WTC11 (cell line): ENCODE data around the gene RNF214. TPM values are rescaled to one million over a fixed set of nuclear protein-coding genes. Genes with fewer than 3 reads are reported as not detected.

ENCODE experiments used
- ATAC-seq: fragments of 200-7000 bp; cut with Tn5 transposase; 2 replicates; pipeline ENCODE4 v1.10.0; 2021; ENCODE audit warnings: mild to moderate bottlenecking, moderate library complexity
- CTCF ChIA-PET: fragments of 300-600 bp; sonication (Branson Sonifier 250); formaldehyde crosslinking; loops from one replicate; lab custom pipeline; 2021; ENCODE audit warnings: antibody characterized with exemption; lab: Charles Lee
- POLR2A ChIA-PET: fragments of 350-600 bp; sonication (Branson Sonifier 250); formaldehyde crosslinking; loops from one replicate; lab custom pipeline; 2021; ENCODE audit warnings: antibody characterized with exemption; lab: Charles Lee
- DNase-seq: peaks from one replicate; pipeline ENCODE4 v3.0.0; 2021; ENCODE audit warnings: low spot score
- H3K27ac Mint-ChIP-seq: 2 replicates; pipeline ENCODE4 v1.8.0; 2021; ENCODE audit warnings: mixed read lengths
- H3K27me3 Mint-ChIP-seq: 2 replicates; pipeline ENCODE4 v1.8.0; 2021; ENCODE audit warnings: low read depth, mild to moderate bottlenecking, moderate library complexity, mixed read lengths
- H3K36me3 Mint-ChIP-seq: 2 replicates; pipeline ENCODE4 v1.8.0; 2021; ENCODE audit warnings: mixed read lengths
- H3K4me1 Mint-ChIP-seq: 2 replicates; pipeline ENCODE4 v1.8.0; 2022; ENCODE audit warnings: mixed read lengths
- H3K4me3 Mint-ChIP-seq: 2 replicates; pipeline ENCODE4 v1.8.0; 2021; ENCODE audit warnings: mild to moderate bottlenecking, moderate library complexity, mixed read lengths
- H3K9me3 Mint-ChIP-seq: 2 replicates; pipeline ENCODE4 v1.8.0; 2021; ENCODE audit warnings: mixed read lengths
- HMGXB4 ChIP-seq: sonication (generic); formaldehyde crosslinking; IDR thresholded peaks from 2 replicates; pipeline ENCODE4 v1.8.1; 2023; ENCODE audit warnings: mild to moderate bottlenecking, moderate library complexity, missing genetic modification reagents
- IRF1 ChIP-seq: sonication (generic); formaldehyde crosslinking; IDR thresholded peaks from 2 replicates; pipeline ENCODE4 v1.8.0; 2023; ENCODE audit warnings: missing genetic modification reagents
- JAZF1 ChIP-seq: fragments of 250-450 bp; sonication (Bioruptor Pico); IDR thresholded peaks from 2 replicates; pipeline ENCODE4 v1.9.0; 2021; ENCODE audit warnings: moderate library complexity, mild to moderate bottlenecking, inconsistent platforms
- JUN ChIP-seq: sonication (generic); formaldehyde crosslinking; IDR thresholded peaks from 2 replicates; pipeline ENCODE4 v1.8.0; 2023; ENCODE audit warnings: mild to moderate bottlenecking, missing genetic modification reagents
- MYBL2 ChIP-seq: sonication (generic); formaldehyde crosslinking; IDR thresholded peaks from 2 replicates; pipeline ENCODE4 v1.8.1; 2023; ENCODE audit warnings: mild to moderate bottlenecking, moderate library complexity, missing genetic modification reagents
- NFYB ChIP-seq: sonication (generic); formaldehyde crosslinking; conservative IDR thresholded peaks from 2 replicates; pipeline ENCODE4 v1.8.0; 2022; ENCODE audit warnings: low read depth, missing genetic modification reagents
- NR1H2 ChIP-seq: sonication (generic); formaldehyde crosslinking; IDR thresholded peaks from 2 replicates; pipeline ENCODE4 v1.9.0; 2021; ENCODE audit warnings: mild to moderate bottlenecking, moderate library complexity, missing genetic modification reagents
- PRRX2 ChIP-seq: fragments of 250-450 bp; sonication (Bioruptor Pico); IDR thresholded peaks from 2 replicates; pipeline ENCODE4 v1.8.0; 2021; ENCODE audit warnings: mild to moderate bottlenecking
- SMAD4 ChIP-seq: sonication (generic); formaldehyde crosslinking; IDR thresholded peaks from 2 replicates; pipeline ENCODE4 v1.8.0; 2022; ENCODE audit warnings: mild to moderate bottlenecking, missing genetic modification reagents
- SP1 ChIP-seq: sonication (generic); formaldehyde crosslinking; conservative IDR thresholded peaks from 2 replicates; pipeline ENCODE4 v1.8.1; 2022; ENCODE audit warnings: missing genetic modification reagents
- ZNF317 ChIP-seq: sonication (generic); formaldehyde crosslinking; IDR thresholded peaks from 2 replicates; pipeline ENCODE4 v1.8.1; 2023; ENCODE audit warnings: low read depth, mild to moderate bottlenecking, moderate library complexity, missing genetic modification reagents, borderline replicate concordance
- ZNF423 ChIP-seq: fragments of 250-450 bp; sonication (Bioruptor Pico); IDR thresholded peaks from 2 replicates; pipeline ENCODE4 v2.1.2; 2022; ENCODE audit warnings: mild to moderate bottlenecking, moderate library complexity
- ZNF425 ChIP-seq: fragments of 250-450 bp; sonication (Bioruptor Pico); conservative IDR thresholded peaks from 2 replicates; pipeline ENCODE4 v1.9.0; 2021; ENCODE audit warnings: mild to moderate bottlenecking
- total RNA-seq: library from RNA; stranded (reverse); gene quantifications from 3 replicates; pipeline ENCODE4 v1.2.3, GENCODE V29; 2021
- TF ChIP-seq, protein P1 (sequence below): sonication (generic); formaldehyde crosslinking; conservative IDR thresholded peaks from 2 replicates; pipeline ENCODE4 v1.8.1; 2023; ENCODE audit warnings: mild to moderate bottlenecking, low read depth, missing genetic modification reagents, moderate library complexity
- TF ChIP-seq, protein P2 (sequence below): sonication (generic); formaldehyde crosslinking; conservative IDR thresholded peaks from 2 replicates; pipeline ENCODE4 v1.8.1; 2022; ENCODE audit warnings: mild to moderate bottlenecking, missing genetic modification reagents
- TF ChIP-seq, protein P3 (sequence below): sonication (generic); formaldehyde crosslinking; IDR thresholded peaks from 2 replicates; pipeline ENCODE4 v1.8.1; 2022; ENCODE audit warnings: low read depth, missing genetic modification reagents, borderline replicate concordance
- TF ChIP-seq, protein P4 (sequence below): sonication (generic); formaldehyde crosslinking; IDR thresholded peaks from 2 replicates; pipeline ENCODE4 v1.8.1; 2022; ENCODE audit warnings: mild to moderate bottlenecking, missing genetic modification reagents, moderate library complexity, borderline replicate concordance
- TF ChIP-seq, protein P5 (sequence below): sonication (generic); formaldehyde crosslinking; IDR thresholded peaks from 2 replicates; pipeline ENCODE4 v1.8.0; 2022; ENCODE audit warnings: missing genetic modification reagents

RNF214 gene
- total RNA-seq, 1 experiment from 2014 or later: 35.4 TPM

- no peak for DNase-seq
- H3K4me1 Mint-ChIP-seq: no peaks in the 10 kb centered on the region
- no peaks in the 10 kb centered on the region for H3K27me3 Mint-ChIP-seq
- CTCF ChIA-PET: no interaction called here
- peaks cover 47% of the 10 kb centered on the region for H3K36me3 Mint-ChIP-seq
- ATAC-seq: no peak
- no peak overlapping the region for H3K4me3 Mint-ChIP-seq
- no peaks in the 10 kb centered on the region for H3K9me3 Mint-ChIP-seq
- TF ChIP-seq NR1H2 (CRISPR knock-in tag) (no peak), ZNF425 (no peak), IRF1 (no peak), ZNF423 (CRISPR knock-in tag) (no peak), SP1 (CRISPR knock-in tag) (no peak), JUN (CRISPR knock-in tag) (no peak), MYBL2 (CRISPR knock-in tag) (no peak), ZNF317 (CRISPR knock-in tag) (no peak), JAZF1 (CRISPR knock-in tag) (no peak), SMAD4 (CRISPR knock-in tag) (no peak), NFYB (CRISPR knock-in tag) (no peak), PRRX2 (CRISPR knock-in tag) (no peak), HMGXB4 (CRISPR knock-in tag) (no peak)
- TF ChIP-seq, protein P1, sequence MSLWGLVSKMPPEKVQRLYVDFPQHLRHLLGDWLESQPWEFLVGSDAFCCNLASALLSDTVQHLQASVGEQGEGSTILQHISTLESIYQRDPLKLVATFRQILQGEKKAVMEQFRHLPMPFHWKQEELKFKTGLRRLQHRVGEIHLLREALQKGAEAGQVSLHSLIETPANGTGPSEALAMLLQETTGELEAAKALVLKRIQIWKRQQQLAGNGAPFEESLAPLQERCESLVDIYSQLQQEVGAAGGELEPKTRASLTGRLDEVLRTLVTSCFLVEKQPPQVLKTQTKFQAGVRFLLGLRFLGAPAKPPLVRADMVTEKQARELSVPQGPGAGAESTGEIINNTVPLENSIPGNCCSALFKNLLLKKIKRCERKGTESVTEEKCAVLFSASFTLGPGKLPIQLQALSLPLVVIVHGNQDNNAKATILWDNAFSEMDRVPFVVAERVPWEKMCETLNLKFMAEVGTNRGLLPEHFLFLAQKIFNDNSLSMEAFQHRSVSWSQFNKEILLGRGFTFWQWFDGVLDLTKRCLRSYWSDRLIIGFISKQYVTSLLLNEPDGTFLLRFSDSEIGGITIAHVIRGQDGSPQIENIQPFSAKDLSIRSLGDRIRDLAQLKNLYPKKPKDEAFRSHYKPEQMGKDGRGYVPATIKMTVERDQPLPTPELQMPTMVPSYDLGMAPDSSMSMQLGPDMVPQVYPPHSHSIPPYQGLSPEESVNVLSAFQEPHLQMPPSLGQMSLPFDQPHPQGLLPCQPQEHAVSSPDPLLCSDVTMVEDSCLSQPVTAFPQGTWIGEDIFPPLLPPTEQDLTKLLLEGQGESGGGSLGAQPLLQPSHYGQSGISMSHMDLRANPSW (CRISPR knock-in tag): no peak
- TF ChIP-seq, protein P2, sequence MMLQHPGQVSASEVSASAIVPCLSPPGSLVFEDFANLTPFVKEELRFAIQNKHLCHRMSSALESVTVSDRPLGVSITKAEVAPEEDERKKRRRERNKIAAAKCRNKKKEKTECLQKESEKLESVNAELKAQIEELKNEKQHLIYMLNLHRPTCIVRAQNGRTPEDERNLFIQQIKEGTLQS (CRISPR knock-in tag): no peak
- TF ChIP-seq, protein P3, sequence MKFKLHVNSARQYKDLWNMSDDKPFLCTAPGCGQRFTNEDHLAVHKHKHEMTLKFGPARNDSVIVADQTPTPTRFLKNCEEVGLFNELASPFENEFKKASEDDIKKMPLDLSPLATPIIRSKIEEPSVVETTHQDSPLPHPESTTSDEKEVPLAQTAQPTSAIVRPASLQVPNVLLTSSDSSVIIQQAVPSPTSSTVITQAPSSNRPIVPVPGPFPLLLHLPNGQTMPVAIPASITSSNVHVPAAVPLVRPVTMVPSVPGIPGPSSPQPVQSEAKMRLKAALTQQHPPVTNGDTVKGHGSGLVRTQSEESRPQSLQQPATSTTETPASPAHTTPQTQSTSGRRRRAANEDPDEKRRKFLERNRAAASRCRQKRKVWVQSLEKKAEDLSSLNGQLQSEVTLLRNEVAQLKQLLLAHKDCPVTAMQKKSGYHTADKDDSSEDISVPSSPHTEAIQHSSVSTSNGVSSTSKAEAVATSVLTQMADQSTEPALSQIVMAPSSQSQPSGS (CRISPR knock-in tag): no peak
- TF ChIP-seq, protein P4, sequence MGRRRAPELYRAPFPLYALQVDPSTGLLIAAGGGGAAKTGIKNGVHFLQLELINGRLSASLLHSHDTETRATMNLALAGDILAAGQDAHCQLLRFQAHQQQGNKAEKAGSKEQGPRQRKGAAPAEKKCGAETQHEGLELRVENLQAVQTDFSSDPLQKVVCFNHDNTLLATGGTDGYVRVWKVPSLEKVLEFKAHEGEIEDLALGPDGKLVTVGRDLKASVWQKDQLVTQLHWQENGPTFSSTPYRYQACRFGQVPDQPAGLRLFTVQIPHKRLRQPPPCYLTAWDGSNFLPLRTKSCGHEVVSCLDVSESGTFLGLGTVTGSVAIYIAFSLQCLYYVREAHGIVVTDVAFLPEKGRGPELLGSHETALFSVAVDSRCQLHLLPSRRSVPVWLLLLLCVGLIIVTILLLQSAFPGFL (CRISPR knock-in tag): no peak
- TF ChIP-seq, protein P5, sequence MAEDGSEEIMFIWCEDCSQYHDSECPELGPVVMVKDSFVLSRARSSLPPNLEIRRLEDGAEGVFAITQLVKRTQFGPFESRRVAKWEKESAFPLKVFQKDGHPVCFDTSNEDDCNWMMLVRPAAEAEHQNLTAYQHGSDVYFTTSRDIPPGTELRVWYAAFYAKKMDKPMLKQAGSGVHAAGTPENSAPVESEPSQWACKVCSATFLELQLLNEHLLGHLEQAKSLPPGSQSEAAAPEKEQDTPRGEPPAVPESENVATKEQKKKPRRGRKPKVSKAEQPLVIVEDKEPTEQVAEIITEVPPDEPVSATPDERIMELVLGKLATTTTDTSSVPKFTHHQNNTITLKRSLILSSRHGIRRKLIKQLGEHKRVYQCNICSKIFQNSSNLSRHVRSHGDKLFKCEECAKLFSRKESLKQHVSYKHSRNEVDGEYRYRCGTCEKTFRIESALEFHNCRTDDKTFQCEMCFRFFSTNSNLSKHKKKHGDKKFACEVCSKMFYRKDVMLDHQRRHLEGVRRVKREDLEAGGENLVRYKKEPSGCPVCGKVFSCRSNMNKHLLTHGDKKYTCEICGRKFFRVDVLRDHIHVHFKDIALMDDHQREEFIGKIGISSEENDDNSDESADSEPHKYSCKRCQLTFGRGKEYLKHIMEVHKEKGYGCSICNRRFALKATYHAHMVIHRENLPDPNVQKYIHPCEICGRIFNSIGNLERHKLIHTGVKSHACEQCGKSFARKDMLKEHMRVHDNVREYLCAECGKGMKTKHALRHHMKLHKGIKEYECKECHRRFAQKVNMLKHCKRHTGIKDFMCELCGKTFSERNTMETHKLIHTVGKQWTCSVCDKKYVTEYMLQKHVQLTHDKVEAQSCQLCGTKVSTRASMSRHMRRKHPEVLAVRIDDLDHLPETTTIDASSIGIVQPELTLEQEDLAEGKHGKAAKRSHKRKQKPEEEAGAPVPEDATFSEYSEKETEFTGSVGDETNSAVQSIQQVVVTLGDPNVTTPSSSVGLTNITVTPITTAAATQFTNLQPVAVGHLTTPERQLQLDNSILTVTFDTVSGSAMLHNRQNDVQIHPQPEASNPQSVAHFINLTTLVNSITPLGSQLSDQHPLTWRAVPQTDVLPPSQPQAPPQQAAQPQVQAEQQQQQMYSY (CRISPR knock-in tag): no peak
- no peak overlapping the region for H3K27ac Mint-ChIP-seq
- POLR2A ChIA-PET: no interaction called here
These were observed 19.0 kb downstream of the RNF214 start for GRCh38 chr11:117251506-117251905.
